GM08714 (cell line): Measurements from ENCODE around the gene DGKQ.
A peak's percentile ranks its signal among the peaks of the same experiment; 100 is the strongest.
"Not testable (repeated sequence)": the region's sequence is repeated elsewhere in the genome, so short reads cannot be mapped to it uniquely, and the experiment has no call there.

Source experiments
- H3K4me3 ChIP-seq: fragments of 200-500 bp; sonication (Bioruptor generic); 2 replicates; pipeline ENCODE4 v1.5.1; 2014; ENCODE audit warnings: mild to moderate bottlenecking, low read length, inconsistent platforms
- ZNF274 ChIP-seq: IDR thresholded peaks from 2 replicates; pipeline ENCODE4 v1.6.1; 2012; ENCODE audit warnings: mild to moderate bottlenecking, low read depth, low read length

DGKQ gene

GRCh38 chr4:931194-931959 lies 42.0 kb downstream of the DGKQ start:
- no peak for TF ChIP-seq ZNF274
- peak overlapping the region; percentile 87 for H3K4me3 ChIP-seq

GRCh38 chr4:930827-931193 lies 42.6 kb downstream of the DGKQ start:
- H3K4me3 ChIP-seq = peak overlapping the region; percentile 87
- TF ChIP-seq ZNF274 = no peak

GRCh38 chr4:930028-930551 lies 43.3 kb downstream of the DGKQ start:
- H3K4me3 ChIP-seq = peak overlapping the region; percentile 87
- no peak for TF ChIP-seq ZNF274

- H3K4me3 ChIP-seq = no peak overlapping the region
- TF ChIP-seq ZNF274 = no peak
Measured at GRCh38 chr4:929096-929765, 44.1 kb downstream of the DGKQ start.

- H3K4me3 ChIP-seq = not testable (repeated sequence)
Measured at GRCh38 chr4:927566-927965, 45.8 kb downstream of the DGKQ start.

- no peak overlapping the region for H3K4me3 ChIP-seq
- no peak for TF ChIP-seq ZNF274
Measured at GRCh38 chr4:926538-926937, 46.8 kb downstream of the DGKQ start.

- no peak for TF ChIP-seq ZNF274
- no peak overlapping the region for H3K4me3 ChIP-seq
Measured at GRCh38 chr4:925771-926500, 47.4 kb downstream of the DGKQ start.

- TF ChIP-seq ZNF274 = no peak
- H3K4me3 ChIP-seq = no peak overlapping the region
Measured at GRCh38 chr4:925171-925570, 48.2 kb downstream of the DGKQ start.

GRCh38 chr4:924107-925096 lies 49.0 kb downstream of the DGKQ start:
- no peak overlapping the region for H3K4me3 ChIP-seq
- TF ChIP-seq ZNF274 = no peak

GRCh38 chr4:921830-922331 lies 51.5 kb downstream of the DGKQ start:
- peak overlapping the region; percentile 33; the same call in 1 of the 2 replicates for H3K4me3 ChIP-seq
- no peak for TF ChIP-seq ZNF274

- H3K4me3 ChIP-seq = not testable (repeated sequence)
Measured at GRCh38 chr4:919004-919680, 54.2 kb downstream of the DGKQ start.

- H3K4me3 ChIP-seq = not testable (repeated sequence)
Measured at GRCh38 chr4:918591-918990, 54.8 kb downstream of the DGKQ start.

GRCh38 chr4:917992-918391 lies 55.4 kb downstream of the DGKQ start:
- no peak overlapping the region for H3K4me3 ChIP-seq
- TF ChIP-seq ZNF274 = no peak
